Esophagus squamous epithelium (tissue), 4 donors: ENCODE data around the gene OR8B4.

Experiments used
- POLR2A ChIP-seq, 4 donors: fragments of 450-650 bp; IDR thresholded peaks; one replicate each; pipeline ENCODE4 v1.6.1; 2017; ENCODE audit warnings: antibody characterized with exemption in 4 of 4, mild to moderate bottlenecking in 4 of 4, moderate library complexity in 3 of 4
- TF ChIP-seq, protein P1 (sequence below), 6 experiments: fragments of 450-650 bp in 4 of 6; fragments of 200-600 bp in 2 of 6; sonication (generic) in 2 of 6; IDR thresholded peaks; one replicate each; pipeline ENCODE4 v1.5.1; 2016 to 2019; ENCODE audit warnings: antibody characterized with exemption in 6 of 6, mild to moderate bottlenecking in 4 of 6, moderate library complexity in 4 of 6

DNA sequence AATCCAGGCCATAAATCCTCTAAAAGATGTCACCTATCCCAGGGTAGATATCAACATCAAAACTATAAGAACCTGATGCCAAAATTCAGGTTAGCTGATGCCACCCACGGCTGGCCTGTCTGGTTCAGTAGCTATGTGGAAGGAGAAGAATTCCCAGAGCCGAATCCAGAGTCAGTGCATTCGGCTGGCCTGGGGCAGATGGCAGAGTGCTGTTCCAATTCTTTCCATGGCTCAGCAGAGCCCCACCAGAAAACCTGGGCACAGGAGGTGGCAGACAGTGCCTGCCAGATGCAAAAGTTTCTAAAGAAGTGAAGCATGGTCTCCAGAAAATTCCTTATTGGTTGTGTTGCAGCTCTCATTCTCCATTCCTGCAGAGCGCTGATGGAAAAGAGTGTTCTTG is 40.7 kb upstream of the OR8B4 start:
- TF ChIP-seq, protein P1, sequence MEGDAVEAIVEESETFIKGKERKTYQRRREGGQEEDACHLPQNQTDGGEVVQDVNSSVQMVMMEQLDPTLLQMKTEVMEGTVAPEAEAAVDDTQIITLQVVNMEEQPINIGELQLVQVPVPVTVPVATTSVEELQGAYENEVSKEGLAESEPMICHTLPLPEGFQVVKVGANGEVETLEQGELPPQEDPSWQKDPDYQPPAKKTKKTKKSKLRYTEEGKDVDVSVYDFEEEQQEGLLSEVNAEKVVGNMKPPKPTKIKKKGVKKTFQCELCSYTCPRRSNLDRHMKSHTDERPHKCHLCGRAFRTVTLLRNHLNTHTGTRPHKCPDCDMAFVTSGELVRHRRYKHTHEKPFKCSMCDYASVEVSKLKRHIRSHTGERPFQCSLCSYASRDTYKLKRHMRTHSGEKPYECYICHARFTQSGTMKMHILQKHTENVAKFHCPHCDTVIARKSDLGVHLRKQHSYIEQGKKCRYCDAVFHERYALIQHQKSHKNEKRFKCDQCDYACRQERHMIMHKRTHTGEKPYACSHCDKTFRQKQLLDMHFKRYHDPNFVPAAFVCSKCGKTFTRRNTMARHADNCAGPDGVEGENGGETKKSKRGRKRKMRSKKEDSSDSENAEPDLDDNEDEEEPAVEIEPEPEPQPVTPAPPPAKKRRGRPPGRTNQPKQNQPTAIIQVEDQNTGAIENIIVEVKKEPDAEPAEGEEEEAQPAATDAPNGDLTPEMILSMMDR (IDR thresholded peaks at IDR 0.05): no peak
- TF ChIP-seq POLR2A (IDR thresholded peaks at IDR 0.05): no peak
